ENCODE measurements around the gene DNAJB5. TPM values are rescaled to one million over a fixed set of nuclear protein-coding genes. Genes with fewer than 3 reads are reported as not detected.

DNAJB5 gene
- total and polyA plus RNA-seq, 9 of the 15 experiments (the other 6 are each of a cell fraction or from before 2014, with no cell fraction given), result 0.15 to 7.4 (median 3.7) TPM

GRCh38 chr9:34989003-34989945, at the start of gene DNAJB5 (continued):
- TF ChIP-seq THRA (IDR thresholded peaks at IDR 0.05) (peak; percentile 89), FOXM1 (IDR thresholded peaks at IDR 0.05; ENCODE audit: low read depth) (peak; percentile 41; the same call in 1 of the 2 replicates), FOXM1 (CRISPR knock-in tag; IDR thresholded peaks at IDR 0.05; ENCODE audit: low read depth) (no peak), SP2 (IDR thresholded peaks at IDR 0.05; ENCODE audit: extremely low read depth, low read depth, low read length, poor library complexity, severe bottlenecking) (peak; percentile 79), EWSR1 (IDR thresholded peaks at IDR 0.05; ENCODE audit: borderline replicate concordance, low read depth, partially characterized antibody) (no peak), L3MBTL2 (IDR thresholded peaks at IDR 0.05) (peak; percentile 64; the same call in 1 of the 2 replicates), CTBP1 (IDR thresholded peaks at IDR 0.05; ENCODE audit: borderline replicate concordance) (peak; percentile 64), MAFG (tag; conservative IDR thresholded peaks at IDR 0.05) (no peak), PHF21A (IDR thresholded peaks at IDR 0.05; ENCODE audit: borderline replicate concordance, low read depth) (peak; percentile 98), TAF1 (IDR thresholded peaks at IDR 0.05; ENCODE audit: control insufficient read depth, extremely low read depth, insufficient read depth, low read length, severe bottlenecking) (peak; percentile 11), ZNF41 (CRISPR knock-in tag; conservative IDR thresholded peaks at IDR 0.05) (no peak), NEUROD1 (IDR thresholded peaks at IDR 0.05; ENCODE audit: borderline replicate concordance, low read depth, low read length, partially characterized antibody) (peak; percentile 89), PKNOX1 (IDR thresholded peaks at IDR 0.05) (peak; percentile 100), NR2C1 (IDR thresholded peaks at IDR 0.05) (peak; percentile 83), NR2C1 (tag; IDR thresholded peaks at IDR 0.05) (peak; percentile 90), MTA3 (IDR thresholded peaks at IDR 0.05; ENCODE audit: borderline replicate concordance) (peak; percentile 64; the same call in 1 of the 2 replicates), TBP (optimal IDR thresholded peaks at IDR 0.05; ENCODE audit: low read depth, low read length) (peak; percentile 62), SIX5 (IDR thresholded peaks at IDR 0.05; ENCODE audit: borderline replicate concordance in 1 of 2, insufficient read depth in 1 of 2, low read depth in 1 of 2, low read length in 2 of 2) (peak; percentile 36 to 43; a peak in 2 of 4 replicates), CLOCK (CRISPR knock-in tag; IDR thresholded peaks at IDR 0.05; ENCODE audit: borderline replicate concordance) (no peak), TEAD1 (CRISPR knock-in tag; IDR thresholded peaks at IDR 0.05) (peak; percentile 97 to 100), TFAP4 (CRISPR knock-in tag; IDR thresholded peaks at IDR 0.05; ENCODE audit: borderline replicate concordance) (peak; percentile 68; the same call in 1 of the 2 replicates)
